AG10803 (cell line): ENCODE measurements around the gene OTUD5.

Source experiments
- DNase-seq: peaks from one replicate; pipeline ENCODE4 v3.0.0; 2010; ENCODE audit warnings: low read depth
- H3K4me3 ChIP-seq: 2 replicates; pipeline ENCODE4 v1.5.1; 2011; ENCODE audit warnings: mild to moderate bottlenecking, low read length, control low read depth
- CTCF ChIP-seq: conservative IDR thresholded peaks from 2 replicates; pipeline ENCODE4 v1.5.1; 2011; ENCODE audit warnings: mild to moderate bottlenecking, low read length, control low read depth, inconsistent platforms

The OTUD5 gene

GRCh38 chrX:48902776-48903175, 54.6 kb downstream of the OTUD5 start:
- no peak overlapping the region for H3K4me3 ChIP-seq
- TF ChIP-seq CTCF, result no peak
- DNase-seq, result no peak

- TF ChIP-seq CTCF, result no peak
- no peak for DNase-seq
- no peak overlapping the region for H3K4me3 ChIP-seq
Observed at GRCh38 chrX:48902135-48902534, 55.3 kb downstream of the OTUD5 start.

DNA sequence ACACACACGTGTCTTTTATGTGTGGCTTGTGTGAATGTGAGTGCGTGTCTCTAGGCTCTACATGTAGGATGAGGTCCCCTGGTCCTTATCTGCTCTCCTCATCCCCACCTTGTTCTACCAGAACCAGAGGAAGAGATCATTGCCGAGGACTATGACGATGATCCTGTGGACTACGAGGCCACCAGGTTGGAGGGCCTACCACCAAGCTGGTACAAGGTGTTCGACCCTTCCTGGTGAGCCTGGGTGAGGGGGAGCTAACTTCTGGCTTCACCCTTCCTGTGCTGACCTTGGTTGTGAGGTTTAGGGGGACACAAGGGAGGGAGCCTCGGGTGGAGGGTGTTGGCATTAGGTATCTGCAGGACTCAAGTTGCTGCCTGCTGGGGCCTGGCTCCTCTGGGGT, 56.3 kb downstream of the OTUD5 start:
- H3K4me3 ChIP-seq, result no peak overlapping the region
- DNase-seq, result no peak
- no peak for TF ChIP-seq CTCF

GRCh38 chrX:48899078-48899410, 58.4 kb downstream of the OTUD5 start:
- no peak for DNase-seq
- TF ChIP-seq CTCF, result no peak
- no peak overlapping the region for H3K4me3 ChIP-seq

DNA sequence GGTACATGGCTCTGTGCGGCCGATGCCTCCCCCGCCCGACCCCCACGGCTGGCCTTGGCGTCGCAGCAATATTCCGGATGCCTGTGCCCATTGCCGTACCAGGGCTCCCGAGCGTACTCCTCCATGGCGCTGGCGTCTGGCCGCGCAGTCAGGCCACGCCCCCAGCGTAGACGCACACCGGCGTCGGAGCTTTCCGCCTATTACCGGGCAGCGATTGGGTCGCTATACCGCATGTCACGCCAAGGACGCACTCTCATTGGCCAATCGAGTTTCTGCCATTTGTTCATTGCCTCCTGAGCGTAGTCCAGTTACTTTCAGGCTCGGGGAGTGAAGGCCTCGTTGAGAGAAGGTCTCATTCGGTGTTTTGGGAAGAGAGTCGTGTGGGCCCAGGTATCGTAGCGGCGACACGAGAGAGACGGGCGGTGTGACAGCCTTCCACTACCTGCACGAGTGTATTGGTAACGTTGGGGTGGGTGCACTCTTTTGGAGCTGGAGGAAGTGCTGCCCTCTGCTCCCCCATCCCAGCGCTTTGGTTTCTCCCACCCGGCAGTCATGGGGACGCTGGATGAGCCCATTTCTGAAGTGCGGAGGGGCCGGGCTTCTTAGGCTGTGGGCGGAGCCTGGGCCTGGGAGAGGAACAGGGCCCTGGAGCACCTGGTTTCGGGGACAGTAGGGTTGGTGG, 59.6 kb downstream of the OTUD5 start, which contains the start of the genes PQBP1 and TIMM17B:
TSS of gene PQBP1 (plus strand) at position 306 of the 682 bp plus-strand sequence. CDS start 580 bp downstream, outside the sequence.
TSS of gene TIMM17B (minus strand) at position 144 of the 682 bp plus-strand sequence. CDS start at position 125, 19 bp downstream.
- H3K4me3 ChIP-seq, result peak within 1 kb of the TSS; percentile 80
- peak; percentile 96 for DNase-seq
- TF ChIP-seq CTCF, result no peak

DNA sequence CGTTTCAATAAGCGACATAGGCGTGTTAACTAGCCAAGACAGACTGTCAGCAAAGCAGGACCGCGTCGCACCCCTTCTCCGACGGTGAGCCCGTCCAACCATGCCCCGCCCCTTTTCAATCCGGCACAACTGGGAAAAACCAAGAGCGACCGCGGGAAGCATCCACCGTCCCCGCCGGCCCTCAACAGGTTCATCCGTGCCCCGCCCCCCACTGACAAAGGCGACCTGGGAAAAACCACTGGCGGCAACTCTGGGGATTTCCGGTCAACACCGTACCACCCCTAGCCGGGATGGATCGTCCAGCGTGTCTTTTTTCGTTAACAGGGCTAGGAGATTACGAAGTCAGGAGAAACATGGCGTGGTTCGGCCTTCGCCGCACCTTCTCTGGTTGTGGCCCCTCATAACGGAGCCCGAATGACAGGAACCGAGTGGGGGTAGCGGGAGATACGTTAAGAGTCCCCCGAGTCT, 60.2 kb downstream of the OTUD5 start:
- TF ChIP-seq CTCF, result no peak
- H3K4me3 ChIP-seq, result peak overlapping the region; percentile 80
- peak; percentile 64 for DNase-seq

DNA sequence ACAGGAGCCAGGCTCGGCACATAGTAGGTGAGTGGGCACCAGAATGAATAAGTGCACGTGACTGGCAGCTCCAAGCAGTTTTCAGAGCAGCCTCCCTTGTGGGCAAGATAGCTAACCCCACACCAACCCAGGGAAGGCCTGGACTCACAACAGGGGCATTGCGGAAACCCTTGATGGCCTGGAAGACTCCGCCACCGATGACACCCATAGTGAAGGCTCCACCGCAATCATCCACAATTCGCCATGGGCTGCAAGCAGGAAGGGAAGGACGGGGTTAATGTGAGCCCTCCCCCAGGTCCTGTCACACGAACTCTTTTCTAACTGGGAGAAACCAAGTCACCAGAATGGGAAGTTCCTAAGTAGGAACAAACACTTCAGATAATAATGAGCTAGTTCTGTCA, 60.8 kb downstream of the OTUD5 start:
- peak; percentile 31 for DNase-seq

More for the DNA sequence above, 60.8 kb downstream of the OTUD5 start:
- peak overlapping the region; percentile 80 for H3K4me3 ChIP-seq
- no peak for TF ChIP-seq CTCF
